NCI-H1417 (cell line): ENCODE results near the gene POLG2.
"Not testable (repeated sequence)": the region's sequence is repeated elsewhere in the genome, so short reads cannot be mapped to it uniquely, and the experiment has no call there.

Experiments
- DNase-seq, 3 experiments: peaks; one replicate each; lab custom pipeline; 2025; lab: John Stamatoyannopoulos, UW

POLG2 gene

DNA sequence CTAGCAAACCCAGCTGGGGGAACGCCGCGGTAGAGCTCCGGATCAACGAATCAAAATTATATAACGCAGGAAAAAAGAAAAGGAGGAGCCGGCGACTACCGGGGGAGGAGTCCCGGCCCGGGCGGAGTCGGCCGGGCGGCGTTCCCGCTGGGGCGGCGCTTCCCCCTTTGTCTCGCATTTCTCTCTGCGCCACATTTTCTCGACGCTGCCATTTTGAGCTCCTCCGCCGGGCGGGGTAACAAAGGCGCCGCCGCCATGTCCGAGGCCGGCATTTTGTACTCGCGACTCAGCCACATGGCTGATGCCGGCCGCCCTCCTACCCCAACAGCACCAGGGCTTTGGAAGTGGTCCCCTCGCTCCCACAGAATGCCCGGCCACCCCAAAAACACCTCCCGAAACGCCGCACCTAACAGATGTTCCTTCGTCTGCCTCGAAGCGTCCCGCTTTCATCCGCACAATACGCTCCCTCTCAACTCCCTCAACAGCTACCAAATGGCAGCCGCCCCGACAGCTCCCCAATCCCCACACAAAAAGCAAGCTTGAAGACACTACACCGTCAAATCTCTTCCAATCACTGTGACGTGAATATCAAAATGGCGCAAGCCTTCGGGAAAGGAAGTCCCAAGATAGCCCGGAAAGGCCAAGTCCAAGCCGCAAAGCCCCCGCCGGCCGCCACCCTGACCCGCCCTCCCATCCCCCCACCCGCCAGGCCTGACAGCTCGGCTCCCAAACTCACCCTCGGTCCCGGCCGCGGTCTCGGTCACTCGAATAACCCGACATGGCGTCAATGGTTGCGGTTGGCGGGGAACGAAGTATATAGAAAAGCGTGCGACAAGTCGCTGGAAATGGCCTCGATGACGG lies 8.7 kb upstream of the POLG2 start:
- DNase-seq = peak; percentile 84 to 91 (median 88)

DNA sequence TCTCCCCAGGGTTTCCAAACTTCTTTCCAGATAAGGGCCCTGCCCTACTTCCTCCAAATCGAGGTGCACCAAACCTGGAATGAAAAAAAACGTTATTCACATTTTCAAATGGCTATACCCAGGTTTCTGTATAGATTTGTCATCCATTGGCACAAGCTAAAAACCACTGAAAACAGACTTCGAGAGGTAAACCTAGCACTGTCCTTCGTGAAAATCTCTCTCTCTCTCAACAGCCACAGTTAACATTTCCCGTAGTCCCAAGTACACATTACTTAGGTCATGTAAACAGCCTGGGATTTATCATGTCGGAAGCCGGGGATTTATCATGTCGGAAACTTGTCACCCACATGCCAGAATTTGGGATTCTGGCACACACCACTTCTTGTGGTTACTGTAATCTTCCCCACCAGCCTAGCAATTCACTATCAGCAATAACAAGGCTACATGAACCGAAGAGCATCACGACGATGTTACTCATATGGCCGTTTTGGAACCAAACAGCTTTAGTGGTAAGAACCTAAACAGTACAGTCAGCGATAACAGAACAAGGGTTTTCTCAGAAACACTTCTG lies 8.0 kb upstream of the POLG2 start:
- no peak for DNase-seq

DNA sequence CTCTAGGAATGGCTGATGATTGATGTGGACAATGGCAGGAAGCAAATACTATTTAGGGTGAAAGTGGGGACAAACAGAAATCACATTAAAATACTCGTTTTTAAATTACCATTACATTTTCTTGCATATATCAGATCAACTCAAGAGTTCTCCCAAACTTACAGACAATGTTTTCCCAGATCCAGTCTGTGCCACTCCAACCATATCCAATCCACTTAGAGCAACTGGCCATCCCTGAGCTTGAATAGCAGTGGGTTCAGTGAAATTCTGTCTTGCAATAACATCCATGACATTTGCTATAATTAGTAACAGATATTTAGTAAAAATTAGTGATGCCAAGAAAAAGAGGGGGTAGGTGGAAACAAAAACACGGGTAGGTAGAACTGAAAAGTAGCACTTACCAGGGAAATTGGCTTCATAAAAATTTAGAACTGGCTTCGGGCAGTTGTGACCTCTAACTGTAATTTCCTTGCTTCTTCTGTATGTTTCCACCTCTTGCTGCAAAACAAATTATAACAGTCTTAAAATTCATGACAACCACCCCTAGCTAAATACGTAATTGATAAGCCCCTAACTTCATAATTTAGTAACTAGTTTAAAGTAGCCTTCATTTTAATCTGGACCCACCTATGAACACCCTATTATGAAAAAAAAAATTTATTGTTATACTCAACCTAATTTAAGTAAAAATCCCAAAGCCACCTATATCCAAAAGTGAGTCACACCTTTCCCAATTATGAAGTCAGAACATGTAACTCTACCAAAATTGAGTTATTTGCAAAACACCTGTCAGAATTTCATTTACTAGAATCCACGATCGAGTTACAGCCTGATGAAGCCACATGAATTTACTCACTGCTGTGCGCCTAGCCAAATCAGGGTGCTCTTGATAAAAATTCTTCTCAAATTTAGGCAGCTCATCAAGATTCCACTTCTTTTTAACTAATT lies 7.2 kb upstream of the POLG2 start:
- DNase-seq = peak in 1 of 3 experiments; percentile 4

DNA sequence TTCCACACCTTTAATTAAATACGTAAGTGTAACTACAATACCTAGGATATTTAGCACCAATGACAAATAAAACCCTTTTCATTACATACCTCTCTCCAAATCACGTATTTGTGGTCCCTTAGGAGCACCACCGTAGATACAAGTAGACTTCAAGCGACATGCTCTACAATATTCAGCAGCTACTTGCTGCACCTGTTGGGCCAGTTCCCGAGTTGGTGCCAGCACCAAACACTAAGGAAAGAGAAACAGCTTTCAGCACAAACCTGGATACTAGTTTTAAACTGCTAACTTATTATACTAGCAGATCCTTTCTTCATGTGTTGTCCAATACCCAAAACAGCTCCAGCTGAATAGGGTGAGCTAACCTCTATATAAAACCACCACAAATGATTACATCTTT lies 6.5 kb upstream of the POLG2 start:
- no peak for DNase-seq

DNA sequence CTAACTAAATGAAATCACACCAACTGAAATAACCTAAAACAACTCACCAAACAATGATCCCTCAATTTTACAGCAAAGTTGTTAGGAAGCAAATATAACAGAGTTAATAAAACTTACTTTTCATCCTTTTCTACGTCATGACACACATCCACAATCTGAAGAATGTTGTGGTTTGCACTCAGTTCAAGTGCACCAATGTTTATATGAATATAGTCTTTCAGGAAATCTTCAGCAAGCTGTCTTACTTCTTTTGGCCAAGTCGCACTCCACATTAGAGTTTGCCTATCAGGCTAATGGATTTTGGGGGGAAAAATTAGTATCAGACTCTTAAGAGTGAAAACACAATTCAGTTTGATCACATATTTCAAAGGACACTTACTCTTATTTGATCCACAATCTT lies 6.0 kb upstream of the POLG2 start:
- DNase-seq = no peak

DNA sequence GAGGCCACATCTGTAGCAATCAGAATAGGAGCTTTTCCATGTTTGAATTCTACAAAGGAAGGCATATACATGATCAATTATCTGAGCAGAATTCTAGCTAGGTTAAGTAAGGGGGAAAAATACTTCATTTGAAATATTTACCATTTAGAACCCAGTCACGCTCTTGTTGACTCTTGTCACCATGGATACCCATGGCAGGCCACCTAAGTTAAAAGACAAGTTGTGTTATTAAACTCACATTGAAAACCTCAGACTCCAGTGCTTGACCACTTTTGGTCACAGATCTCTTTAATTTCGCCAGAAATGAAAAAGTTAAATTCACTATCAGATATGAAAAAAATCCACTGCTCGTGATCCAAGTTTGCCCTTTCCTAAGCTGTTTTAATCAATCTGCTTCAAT lies 5.2 kb upstream of the POLG2 start:
- no peak for DNase-seq

DNA sequence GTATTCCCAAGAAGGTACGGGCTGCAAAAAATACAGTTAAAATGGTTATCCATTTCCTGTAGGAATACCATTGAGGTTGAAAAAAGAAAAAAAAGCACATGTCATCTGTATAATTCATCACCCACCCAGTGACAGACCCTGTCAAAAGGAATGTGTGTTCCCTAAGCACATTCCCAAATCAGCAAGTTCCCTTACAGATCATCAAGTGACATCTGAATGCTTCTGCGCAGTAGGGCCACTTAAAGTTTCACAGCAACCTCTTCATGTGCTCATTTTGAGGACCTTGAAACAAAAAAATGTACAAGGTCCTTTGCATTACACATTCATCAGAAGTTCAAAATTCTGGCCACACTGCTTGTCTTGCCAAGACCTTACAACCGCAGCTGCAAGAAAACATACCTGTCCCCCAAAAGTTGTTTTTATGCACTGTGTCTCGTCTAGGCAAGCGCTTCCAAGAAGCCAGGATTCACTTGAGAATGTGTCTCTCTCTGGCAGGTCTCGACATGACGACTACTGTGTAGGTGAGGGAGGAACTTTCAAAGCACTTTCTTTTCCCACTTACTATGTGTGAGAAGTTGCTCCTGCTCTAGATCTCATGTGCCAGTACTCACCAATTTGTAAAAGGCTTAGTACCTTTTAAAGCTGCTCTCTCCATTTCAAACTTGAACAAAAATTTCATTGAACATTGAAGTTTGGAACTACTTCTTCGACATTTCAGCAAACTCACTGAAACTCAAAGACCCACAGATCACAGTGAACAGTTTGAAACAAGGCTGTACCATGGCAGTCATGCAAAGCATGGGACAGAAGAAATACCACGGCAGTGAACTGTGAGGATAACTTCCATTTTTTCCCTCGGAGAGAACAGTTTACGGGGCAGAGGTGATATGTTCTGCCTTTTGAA lies 4.3 kb upstream of the POLG2 start:
- DNase-seq = peak in 1 of 3 experiments; percentile 12

DNA sequence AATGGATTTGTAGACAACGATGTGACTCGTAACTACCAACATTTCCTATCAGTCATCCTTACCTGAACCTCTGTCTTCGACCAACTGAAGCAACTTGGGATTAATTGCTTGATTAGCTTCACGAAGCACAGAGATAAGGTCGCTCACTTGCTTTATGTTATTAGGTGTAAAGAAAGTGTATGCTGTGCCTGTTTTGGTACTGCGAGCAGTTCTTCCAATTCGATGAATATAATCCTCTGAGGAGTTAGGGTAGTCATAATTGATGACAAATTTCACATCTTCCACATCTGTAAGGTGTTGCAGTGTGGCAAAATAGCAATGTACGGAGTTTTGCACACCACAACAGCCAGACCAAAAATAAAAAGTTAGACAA lies 3.6 kb upstream of the POLG2 start:
- peak in 1 of 3 experiments; percentile 32 for DNase-seq

DNA sequence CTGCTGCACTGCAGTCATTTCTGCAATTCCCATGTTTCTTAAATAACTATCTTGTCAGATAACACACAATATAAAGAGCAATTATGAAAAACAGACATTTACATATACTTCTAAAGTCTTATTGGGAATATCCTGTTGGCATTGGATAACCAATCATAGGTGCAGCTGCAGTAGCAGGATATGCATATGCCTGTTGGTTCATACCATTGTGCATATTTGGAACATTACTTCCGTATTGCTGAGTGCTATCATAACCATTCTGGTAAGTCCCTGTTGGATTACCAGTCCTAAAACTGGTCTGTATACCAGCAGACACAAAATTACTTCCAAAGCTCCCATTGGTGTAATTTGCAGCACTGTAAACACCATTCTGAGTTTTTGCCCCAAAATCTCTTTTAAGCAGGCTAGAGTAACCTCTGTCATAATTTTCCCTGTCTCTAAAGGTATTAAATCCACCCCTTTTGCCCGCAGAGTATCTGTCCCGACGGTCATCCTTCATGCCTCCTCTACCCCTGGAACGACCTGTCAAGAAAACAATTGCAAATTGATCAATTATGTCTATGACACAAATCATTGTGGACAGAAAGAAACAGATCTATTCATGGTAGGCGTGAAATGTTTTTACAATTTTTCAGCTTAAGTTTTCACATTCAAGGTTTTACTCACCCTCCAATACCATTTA lies 3.1 kb upstream of the POLG2 start:
- DNase-seq = peak in 1 of 3 experiments; percentile 37

DNA sequence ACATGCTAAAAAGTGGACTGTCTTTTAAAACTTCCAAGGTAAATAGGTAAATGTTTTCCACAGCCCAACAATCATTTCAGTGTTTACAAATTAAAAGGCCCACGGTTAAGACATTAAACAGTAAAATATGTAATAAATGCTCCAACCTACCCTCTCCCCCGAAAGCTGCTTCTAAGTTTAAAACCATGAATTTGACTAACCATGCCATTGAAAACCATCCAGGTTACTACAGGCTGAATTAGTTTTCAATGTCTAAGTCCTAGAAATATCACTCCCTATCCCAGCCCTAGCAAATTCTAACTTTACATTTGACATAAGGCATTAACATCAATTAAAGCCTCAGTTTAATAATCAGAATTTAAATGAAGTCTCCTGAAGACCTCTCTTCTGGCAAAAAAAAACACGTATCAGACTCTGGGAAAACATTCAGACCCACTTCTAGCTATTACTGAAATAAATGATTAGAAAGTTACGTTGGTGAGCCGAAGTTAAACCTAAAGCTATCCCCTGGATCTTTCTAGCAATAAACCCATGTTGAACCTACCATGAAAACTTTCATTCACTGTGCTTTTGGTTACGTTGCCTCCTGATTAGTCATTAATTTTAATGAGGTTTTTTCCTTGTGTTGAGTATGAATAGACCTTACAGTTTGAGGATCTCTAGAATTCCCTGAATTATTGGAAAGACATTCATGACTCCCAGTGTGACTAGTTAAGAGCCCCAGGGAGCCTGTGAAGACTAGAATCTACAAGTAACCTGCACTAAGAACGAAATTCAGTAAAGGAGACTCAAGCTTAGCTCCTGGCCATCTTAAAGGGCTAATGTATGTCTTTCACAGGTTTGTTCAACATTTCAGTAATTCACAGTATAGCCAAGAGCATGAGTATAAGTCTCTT lies 1.7 kb upstream of the POLG2 start:
- DNase-seq = peak in 1 of 3 experiments; percentile 23

DNA sequence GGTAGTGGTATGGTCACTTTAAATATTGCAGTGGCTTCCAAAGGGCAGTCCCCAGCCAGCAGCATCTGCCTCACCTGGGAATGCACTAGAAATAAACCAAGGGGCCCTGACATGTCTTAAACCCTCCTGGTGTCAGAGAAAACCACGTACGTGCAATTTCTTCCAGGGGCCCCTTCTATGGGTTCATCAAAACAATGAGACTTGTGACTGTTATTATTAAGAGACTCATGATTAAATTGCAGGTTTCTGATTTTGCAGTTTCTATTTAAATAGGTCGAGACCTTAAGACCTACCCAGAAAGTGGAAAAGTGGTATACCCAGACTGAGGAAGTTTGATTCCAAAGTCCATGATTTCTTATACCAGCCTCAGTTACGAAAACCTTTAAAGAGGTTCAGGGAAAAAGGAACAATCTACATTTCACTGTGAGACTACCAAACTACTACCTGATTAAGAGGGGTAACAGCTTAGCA lies 746 bp upstream of the POLG2 start:
- DNase-seq = no peak

DNA sequence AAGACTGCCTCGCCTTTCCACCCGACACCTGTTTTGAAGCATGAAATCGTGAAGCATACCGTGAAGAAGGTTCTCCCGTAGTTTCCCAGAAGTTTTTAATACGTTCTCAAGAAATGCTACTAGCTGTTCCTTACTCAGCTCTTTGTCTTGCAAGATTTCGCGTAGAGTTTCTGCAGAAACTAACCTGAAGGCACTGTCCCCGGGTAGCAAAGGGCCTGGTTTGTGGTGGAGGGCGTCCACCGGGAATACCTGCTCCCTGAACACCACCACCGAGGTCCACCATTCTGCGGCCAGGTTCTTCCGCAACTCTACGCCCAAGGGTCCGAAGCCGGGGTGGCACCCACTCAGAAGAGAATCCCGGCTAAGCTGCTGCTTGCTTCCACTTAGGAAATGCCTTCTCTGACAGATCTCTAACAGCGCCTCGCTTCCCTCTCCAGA lies 487 bp downstream of the POLG2 start:
- no peak for DNase-seq

DNA sequence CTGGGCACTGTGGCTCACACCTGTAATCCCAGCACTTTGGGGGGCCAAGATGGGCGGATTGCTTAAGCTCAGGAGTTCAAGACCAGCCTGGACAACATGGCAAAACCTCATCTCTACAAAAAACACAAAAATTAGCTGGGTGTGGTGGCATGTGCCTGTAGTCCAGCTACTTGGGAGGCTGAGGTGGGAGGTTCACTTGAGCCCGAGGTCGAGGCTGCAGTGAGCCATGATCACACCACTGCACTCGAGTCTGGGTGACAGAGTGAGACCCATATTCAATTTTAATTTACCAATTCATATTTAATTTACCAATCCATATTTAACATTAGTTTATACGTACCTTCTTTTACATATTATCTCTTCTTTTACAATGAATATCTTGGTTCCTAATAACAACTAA lies 1.6 kb downstream of the POLG2 start:
- DNase-seq = not testable (repeated sequence)

DNA sequence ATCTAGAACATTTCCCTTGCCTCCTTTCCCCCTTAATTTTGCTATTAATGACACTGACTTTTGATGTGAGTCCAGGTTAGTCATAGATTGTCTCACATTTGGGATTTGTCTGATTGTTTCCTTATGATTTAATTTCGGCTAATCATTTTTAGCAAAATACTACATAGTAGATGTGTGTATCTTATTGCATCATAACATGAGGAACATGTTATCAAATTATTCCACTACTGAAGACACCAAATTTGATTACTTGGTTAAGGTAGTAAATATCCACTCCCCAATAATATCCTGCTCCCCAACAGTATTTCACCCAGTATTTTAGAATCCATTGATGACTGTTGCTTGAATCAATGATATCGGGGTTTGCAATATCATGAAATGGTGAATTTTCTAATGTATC lies 2.7 kb downstream of the POLG2 start:
- no peak for DNase-seq

DNA sequence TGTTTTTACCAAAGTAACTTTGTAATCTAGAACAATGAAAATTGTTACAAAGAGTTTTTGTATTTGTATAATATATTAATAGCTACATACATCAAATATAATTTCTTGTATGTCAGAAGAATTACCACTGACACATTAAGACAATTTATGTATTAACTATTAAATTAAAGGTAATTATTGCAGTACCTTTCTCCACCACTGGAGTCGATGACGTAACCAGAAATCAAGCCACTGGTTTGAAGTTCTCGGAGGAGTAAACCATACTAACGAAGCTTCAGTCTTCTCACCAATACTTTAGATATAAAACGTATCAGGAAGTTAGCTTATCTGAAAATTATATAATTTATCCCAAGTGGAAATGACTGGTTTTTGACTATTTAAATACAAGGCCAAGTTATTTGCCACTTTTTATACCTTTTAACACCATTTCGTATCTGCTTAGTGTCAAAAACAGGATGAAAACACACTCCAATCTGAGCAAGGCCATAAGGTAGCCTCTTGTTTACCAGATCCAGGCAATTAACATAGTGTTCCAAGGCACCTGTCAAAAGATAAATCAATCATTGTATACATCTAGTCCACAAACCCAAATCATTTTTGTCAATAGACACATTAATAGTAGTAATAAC lies 4.3 kb downstream of the POLG2 start:
- DNase-seq = no peak

DNA sequence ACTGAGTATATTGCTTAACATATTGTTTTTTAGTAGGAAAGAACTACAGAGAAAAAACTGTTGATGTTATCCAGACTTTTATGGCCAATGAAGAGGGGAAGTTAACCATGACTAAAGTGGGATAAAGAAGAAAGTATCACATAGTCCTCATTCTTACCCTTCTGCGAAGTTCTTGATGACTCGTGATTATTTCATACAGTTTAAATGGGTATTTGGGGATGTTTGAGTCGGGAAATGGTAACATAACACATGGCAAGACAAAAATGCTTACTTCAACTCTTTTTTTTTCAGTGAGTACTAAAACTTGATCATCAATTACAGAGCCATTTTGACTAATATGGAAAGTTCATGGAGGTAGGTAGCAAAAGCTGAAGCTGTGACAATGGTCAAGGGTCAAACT lies 4.9 kb downstream of the POLG2 start:
- no peak for DNase-seq

DNA sequence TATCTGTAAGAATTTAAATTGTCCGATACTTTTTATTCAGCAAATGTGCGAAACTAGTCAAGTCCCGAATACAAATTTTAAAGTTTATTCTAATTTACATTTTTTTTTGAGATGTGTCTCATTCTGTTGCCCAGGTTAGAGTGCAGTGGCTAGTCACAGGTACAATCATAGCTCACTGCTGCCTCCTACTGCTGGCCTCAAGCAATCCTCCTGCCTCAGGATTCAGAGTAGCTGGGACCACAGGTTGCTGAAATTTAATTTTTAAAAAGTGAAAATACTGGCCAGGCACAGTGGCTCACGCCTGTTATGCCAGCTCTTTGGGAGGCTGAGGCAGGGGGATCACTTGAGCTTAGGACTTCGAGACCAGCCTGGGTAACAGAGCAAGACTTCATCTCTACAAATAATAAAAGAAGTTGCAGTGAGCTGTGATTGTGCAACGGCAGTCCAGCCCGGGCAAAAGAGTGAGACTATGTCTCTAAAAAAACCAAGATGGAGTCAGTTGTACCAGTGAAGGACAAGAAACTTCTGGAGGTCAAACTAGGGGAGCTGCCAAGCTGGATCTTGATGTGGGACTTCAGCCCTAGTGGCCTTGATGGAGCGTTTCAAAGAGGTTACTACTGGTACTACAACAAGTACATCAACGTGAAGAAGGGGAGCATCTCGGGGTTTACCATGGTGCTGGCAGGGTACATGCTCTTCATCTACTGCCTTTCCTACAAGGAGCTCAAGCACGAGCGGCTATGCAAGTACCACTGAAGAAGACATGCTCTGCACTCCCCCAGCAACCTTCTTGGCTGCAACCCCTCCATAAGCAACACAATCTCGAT lies 5.6 kb downstream of the POLG2 start:
- peak in 1 of 3 experiments; percentile 24 for DNase-seq

DNA sequence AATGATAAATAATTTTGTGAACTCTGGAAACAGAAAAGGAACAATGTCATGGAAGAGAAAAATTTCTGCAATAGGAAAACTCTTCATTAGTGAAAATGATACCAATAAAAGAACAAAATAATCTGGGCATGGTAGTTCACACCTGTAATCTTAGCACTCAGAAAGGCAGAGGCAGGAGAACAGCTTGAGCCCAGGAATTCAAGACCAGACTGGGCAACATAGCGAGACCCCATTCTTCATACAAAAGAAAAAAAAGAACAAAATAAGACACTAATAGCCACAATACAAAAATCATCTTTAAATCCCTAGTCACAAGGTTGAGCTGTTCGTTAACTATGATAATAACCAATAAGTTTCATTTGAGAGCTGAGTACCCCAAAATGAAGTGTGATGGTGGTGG lies 8.6 kb downstream of the POLG2 start:
- no peak for DNase-seq
